8988T (cell line): ENCODE data around the gene LRRC61.
"Not testable (repeated sequence)": the region's sequence is repeated elsewhere in the genome, so short reads cannot be mapped to it uniquely, and the experiment has no call there.

ENCODE experiments used
- DNase-seq: peaks from one replicate; pipeline ENCODE4 v3.0.0; 2011

Gene LRRC61

GRCh38 chr7:150307904-150308303 is 15.3 kb upstream of the LRRC61 start:
- DNase-seq = no peak

- no peak for DNase-seq
These were observed 14.6 kb upstream of the LRRC61 start for GRCh38 chr7:150308575-150308974.

GRCh38 chr7:150311146-150311545 is 12.0 kb upstream of the LRRC61 start:
- DNase-seq = no peak

GRCh38 chr7:150311711-150312110 is 11.4 kb upstream of the LRRC61 start:
- no peak for DNase-seq

GRCh38 chr7:150312649-150313366 is 10.3 kb upstream of the LRRC61 start:
- DNase-seq = not testable (repeated sequence)

GRCh38 chr7:150313367-150313809 is 9.8 kb upstream of the LRRC61 start:
- DNase-seq = no peak

GRCh38 chr7:150313870-150314269 is 9.3 kb upstream of the LRRC61 start:
- no peak for DNase-seq

- no peak for DNase-seq
These were observed 8.4 kb upstream of the LRRC61 start for GRCh38 chr7:150314639-150315239.

- not testable (repeated sequence) for DNase-seq
These were observed 6.2 kb upstream of the LRRC61 start for GRCh38 chr7:150316987-150317386.

- no peak for DNase-seq
These were observed 5.3 kb upstream of the LRRC61 start for GRCh38 chr7:150317748-150318444.

- DNase-seq = no peak
These were observed 1.4 kb upstream of the LRRC61 start for GRCh38 chr7:150321788-150322113.

GRCh38 chr7:150322114-150322832 is 882 bp upstream of the LRRC61 start:
- DNase-seq = no peak

- no peak for DNase-seq
These were observed 672 bp downstream of the LRRC61 start for GRCh38 chr7:150323682-150324372.

GRCh38 chr7:150324373-150324961 is 1.3 kb downstream of the LRRC61 start:
- no peak for DNase-seq

- DNase-seq = no peak
These were observed 2.0 kb downstream of the LRRC61 start for GRCh38 chr7:150325110-150325611.

GRCh38 chr7:150325901-150326300 is 2.7 kb downstream of the LRRC61 start:
- DNase-seq = no peak

- no peak for DNase-seq
These were observed 3.6 kb downstream of the LRRC61 start for GRCh38 chr7:150326657-150327268.

GRCh38 chr7:150327308-150327707 is 4.2 kb downstream of the LRRC61 start:
- no peak for DNase-seq

GRCh38 chr7:150329331-150330120 is 6.4 kb downstream of the LRRC61 start:
- DNase-seq = no peak

- no peak for DNase-seq
These were observed 7.2 kb downstream of the LRRC61 start for GRCh38 chr7:150330211-150330885.
